HFFc6 (cell line): ENCODE data around the gene FRMD5. TPM values are rescaled to one million over a fixed set of nuclear protein-coding genes. Genes with fewer than 3 reads are reported as not detected.
A peak's percentile ranks its signal among the peaks of the same experiment; 100 is the strongest.

Source experiments
- DNase-seq: peaks from one replicate; pipeline ENCODE4 v3.0.0-alpha.2; 2018
- H3K27ac Mint-ChIP-seq: 2 replicates; pipeline ENCODE4 v1.8.0; 2020; ENCODE audit warnings: mild to moderate bottlenecking, mixed read lengths
- H3K27me3 Mint-ChIP-seq: 2 replicates; pipeline ENCODE4 v1.8.0; 2021; ENCODE audit warnings: mild to moderate bottlenecking, moderate library complexity, mixed read lengths; ENCODE audit not compliant: insufficient read depth
- H3K36me3 Mint-ChIP-seq: 2 replicates; pipeline ENCODE4 v1.8.0; 2021; ENCODE audit warnings: low read depth, mixed read lengths
- H3K4me1 Mint-ChIP-seq: 2 replicates; pipeline ENCODE4 v1.8.0; 2020; ENCODE audit warnings: low read depth, mixed read lengths
- H3K4me3 Mint-ChIP-seq: 2 replicates; pipeline ENCODE4 v1.8.0; 2020; ENCODE audit warnings: mild to moderate bottlenecking, moderate library complexity, mixed read lengths
- H3K9me3 Mint-ChIP-seq: 2 replicates; pipeline ENCODE4 v1.8.0; 2020; ENCODE audit warnings: mild to moderate bottlenecking, mixed read lengths
- CTCF ChIP-seq: fragments of 200-600 bp; sonication (generic); IDR thresholded peaks from 2 replicates; pipeline ENCODE4 v1.5.0; 2021; ENCODE audit warnings: antibody characterized with exemption, mild to moderate bottlenecking
- total RNA-seq, 6 experiments: library from RNA; stranded (reverse); fragmentation: NEBNext Ultra II Directional; extraction: Animal tissue kit (Norgen Biotek cat#: 25700); gene quantifications; 2 replicates in 1 of 6; 3 replicates in 5 of 6; pipeline ENCODE4 v1.2.3, GENCODE V29; 2021

FRMD5 gene
- total RNA-seq, 6 experiments from 2014 or later: 0.67 to 1.1 (median 0.94) TPM

DNA sequence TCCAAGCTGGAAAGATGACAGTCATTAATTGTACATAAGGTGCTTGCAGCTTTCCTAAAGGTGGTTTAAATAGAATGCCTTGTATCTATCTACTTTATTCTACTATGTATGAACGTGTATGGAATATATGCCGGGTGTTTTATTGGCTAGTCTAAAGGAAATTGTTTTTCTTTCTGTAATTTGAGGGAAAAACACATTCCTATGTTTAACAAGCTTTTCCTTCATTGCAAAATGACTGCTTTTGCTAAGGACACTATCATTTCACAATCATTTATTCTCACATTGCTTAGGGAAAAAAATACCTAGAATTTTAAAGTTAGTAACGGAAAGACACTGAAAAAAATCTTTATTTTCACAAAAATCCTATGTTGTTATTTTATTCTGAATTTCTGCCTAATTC lies 226.5 kb downstream of the FRMD5 start:
- H3K27me3 Mint-ChIP-seq: peaks cover 2% of the 10 kb centered on the region; the same call in 1 of the 2 replicates
- no peak overlapping the region for H3K4me3 Mint-ChIP-seq
- no peak for DNase-seq
- no peaks in the 10 kb centered on the region for H3K9me3 Mint-ChIP-seq
- no peak for TF ChIP-seq CTCF
- H3K27ac Mint-ChIP-seq: no peak overlapping the region
- H3K36me3 Mint-ChIP-seq: no peaks in the 10 kb centered on the region
- H3K4me1 Mint-ChIP-seq: peaks cover 16% of the 10 kb centered on the region

- Mint-ChIP-seq H3K9me3 (no peaks in the 10 kb centered on the region), H3K36me3 (no peaks in the 10 kb centered on the region), H3K27ac (no peak overlapping the region), H3K27me3 (peaks cover 3% of the 10 kb centered on the region; the same call in 1 of the 2 replicates), H3K4me1 (peaks cover 16% of the 10 kb centered on the region), H3K4me3 (no peak overlapping the region)
- TF ChIP-seq CTCF: no peak
- DNase-seq: peak; percentile 5
These were observed 228.4 kb downstream of the FRMD5 start for GRCh38 chr15:43966646-43967045.

DNA sequence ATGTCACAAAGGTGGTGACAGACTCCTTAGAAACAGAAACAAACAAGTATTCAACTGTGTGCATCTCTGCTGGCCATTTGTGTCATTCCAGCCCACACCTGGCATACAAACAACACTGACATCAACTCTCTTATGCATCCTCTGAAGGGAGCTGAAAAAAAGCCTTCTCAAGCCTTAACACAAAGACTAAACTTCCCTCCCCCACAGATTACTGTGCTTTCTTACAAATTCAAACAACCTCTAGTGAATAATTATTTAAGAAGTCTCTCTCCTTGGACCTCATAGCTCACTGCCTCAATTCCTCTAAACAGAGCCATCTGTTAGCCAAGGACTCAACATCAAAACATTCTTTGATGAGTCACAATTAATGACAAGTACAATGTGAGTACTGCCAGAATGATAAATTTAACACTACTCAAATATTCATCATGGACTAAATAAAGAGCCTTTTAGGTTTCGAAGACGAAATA lies 236.2 kb downstream of the FRMD5 start:
- H3K27ac Mint-ChIP-seq: no peak overlapping the region

GRCh38 chr15:43957724-43958123 lies 237.3 kb downstream of the FRMD5 start:
- Mint-ChIP-seq H3K9me3 (no peaks in the 10 kb centered on the region), H3K36me3 (no peaks in the 10 kb centered on the region), H3K4me3 (no peak overlapping the region), H3K27me3 (peaks cover 9% of the 10 kb centered on the region), H3K27ac (no peak overlapping the region), H3K4me1 (peaks cover 37% of the 10 kb centered on the region)
- DNase-seq: no peak
- no peak for TF ChIP-seq CTCF

More for the DNA sequence above, 236.2 kb downstream of the FRMD5 start:
- Mint-ChIP-seq H3K27me3 (peaks cover 9% of the 10 kb centered on the region), H3K36me3 (no peaks in the 10 kb centered on the region), H3K4me3 (peak overlapping the region; percentile 25), H3K9me3 (no peaks in the 10 kb centered on the region), H3K4me1 (peaks cover 37% of the 10 kb centered on the region)
- TF ChIP-seq CTCF: no peak
- peak; percentile 67 for DNase-seq

GRCh38 chr15:43955140-43955539 lies 239.9 kb downstream of the FRMD5 start:
- no peak for DNase-seq
- H3K4me3 Mint-ChIP-seq: no peak overlapping the region
- no peaks in the 10 kb centered on the region for H3K36me3 Mint-ChIP-seq
- no peaks in the 10 kb centered on the region for H3K9me3 Mint-ChIP-seq
- peaks cover 5% of the 10 kb centered on the region for H3K27me3 Mint-ChIP-seq
- peaks cover 33% of the 10 kb centered on the region for H3K4me1 Mint-ChIP-seq
- TF ChIP-seq CTCF: no peak
- no peak overlapping the region for H3K27ac Mint-ChIP-seq

- peaks cover 5% of the 10 kb centered on the region for H3K27me3 Mint-ChIP-seq
- no peak overlapping the region for H3K4me3 Mint-ChIP-seq
- no peaks in the 10 kb centered on the region for H3K36me3 Mint-ChIP-seq
- no peaks in the 10 kb centered on the region for H3K9me3 Mint-ChIP-seq
- no peak for DNase-seq
- no peak overlapping the region for H3K27ac Mint-ChIP-seq
- TF ChIP-seq CTCF: no peak
- H3K4me1 Mint-ChIP-seq: peaks cover 28% of the 10 kb centered on the region
These were observed 240.9 kb downstream of the FRMD5 start for GRCh38 chr15:43954181-43954621.
